Spleen (tissue), 11 donors: ENCODE results near the gene TMBIM4. TPM values are rescaled to one million over a fixed set of nuclear protein-coding genes. Genes with fewer than 3 reads are reported as not detected.

Experiments
- DNase-seq: peaks from one replicate; pipeline ENCODE4 v3.0.0-alpha.2; 2020
- H3K27ac ChIP-seq, 8 donors: fragments of 200-600 bp; sonication (generic) in 7 of 8; 1 replicate in 4 of 8; 2 replicates in 4 of 8; pipeline versions ENCODE4 v1.5.0 to v1.8.0; 2016 to 2021; ENCODE audit warnings: inconsistent platforms in 4 of 8, mild to moderate bottlenecking in 4 of 8, moderate library complexity in 1 of 8
- H3K27me3 ChIP-seq, 7 donors: fragments of 200-600 bp; sonication (generic) in 6 of 7; replicated peaks in 1 of 7; 1 replicate in 4 of 7; 2 replicates in 3 of 7; pipeline versions ENCODE4 v1.5.0 to v1.8.0; 2016 to 2021; ENCODE audit warnings: inconsistent platforms in 3 of 7, mild to moderate bottlenecking in 1 of 7
- H3K36me3 ChIP-seq, 6 donors: fragments of 200-600 bp; sonication (generic) in 5 of 6; 1 replicate in 4 of 6; 2 replicates in 2 of 6; pipeline versions ENCODE4 v1.5.0 to v1.8.0; 2016 to 2021; ENCODE audit warnings: inconsistent platforms in 2 of 6
- H3K4me1 ChIP-seq, 6 donors: fragments of 200-600 bp; sonication (generic) in 5 of 6; 1 replicate in 3 of 6; 2 replicates in 3 of 6; pipeline versions ENCODE4 v1.5.0 to v1.8.0; 2016 to 2021; ENCODE audit warnings: inconsistent platforms in 3 of 6
- H3K4me3 ChIP-seq, 8 donors: fragments of 200-600 bp; sonication (generic) in 7 of 8; 1 replicate in 4 of 8; 2 replicates in 4 of 8; pipeline versions ENCODE4 v1.5.0 to v1.8.0; 2016 to 2021; ENCODE audit warnings: inconsistent platforms in 4 of 8, mild to moderate bottlenecking in 4 of 8, moderate library complexity in 2 of 8
- H3K9me3 ChIP-seq, 8 donors: fragments of 200-600 bp; sonication (generic) in 7 of 8; 1 replicate in 4 of 8; 2 replicates in 4 of 8; pipeline versions ENCODE4 v1.5.0 to v1.8.0; 2016 to 2021; ENCODE audit warnings: inconsistent platforms in 4 of 8
- CTCF ChIP-seq, 11 experiments: fragments of 200-600 bp in 7 of 11; fragments of 450-650 bp in 4 of 11; sonication (generic) in 4 of 11; IDR thresholded peaks in 8 of 11; conservative IDR thresholded peaks in 3 of 11; 1 replicate in 7 of 11; 2 replicates in 4 of 11; pipeline versions ENCODE4 v1.4.0 to v1.8.0; 2016 to 2021; ENCODE audit warnings: antibody characterized with exemption in 11 of 11, inconsistent platforms in 4 of 11, mild to moderate bottlenecking in 1 of 11
- POLR2A ChIP-seq, 3 donors: fragments of 450-650 bp; IDR thresholded peaks; one replicate each; pipeline ENCODE4 v1.5.1; 2017; ENCODE audit warnings: antibody characterized with exemption in 3 of 3, mild to moderate bottlenecking in 1 of 3
- POLR2AphosphoS5 ChIP-seq, 3 donors: sonication (generic); formaldehyde crosslinking; IDR thresholded peaks; one replicate each; pipeline ENCODE4 v1.5.1; 2017; ENCODE audit warnings: antibody characterized with exemption in 3 of 3
- WGBS, 5 donors: extraction: QIAGEN DNeasy Blood & Tissue Kit in 3 of 5; methylation state at CpG; one replicate each; pipeline versions ENCODE4 v1.1.5 to v1.1.7; 2013 to 2018; 5-methylcytosine and 5-hydroxymethylcytosine counted together
- intact Hi-C: fragments of 100-400 bp; cut with DNase I; formaldehyde crosslinking; loops from one replicate; pipeline ENCODE4 v1.15.0; 2023; ENCODE audit warnings: low total_unique reads
- polyA plus RNA-seq, 3 donors: library from polyadenylated mRNA; stranded (reverse); fragments of 200-250 nt; gene quantifications; one replicate each; pipeline ENCODE4 v1.2.1, GENCODE V29; 2013
- total RNA-seq, 7 donors: library from RNA; depleted of rRNA in 3 of 7; stranded (reverse); fragments of >200 nt in 3 of 7; fragmentation: NEBNext Ultra II Directional in 4 of 7; extraction: Animal tissue kit (Norgen Biotek cat#: 25700) in 4 of 7; gene quantifications; one replicate each; pipeline versions ENCODE4 v1.1.0 to v1.2.1, GENCODE V29; 2016 to 2021
- donor health status: healthy with polysubstance abuse.
- donor health status: DM: no; HTN: no; CAD: no; lungs with moderate emphysema.
- donor health status: DM: no; HTN: no; CAD: no.
- donor health status: Bipolar disorder and iron deficiency.
- donor health status: healthy.
- donor health status: DM: no; HTN: no; CAD: no.
- donor health status: DM: yes; HTN: yes; CAD: no.

Gene TMBIM4
- total and polyA plus RNA-seq, 10 donors = 93.4 to 257 (median 132) TPM

- Histone ChIP-seq H3K36me3 (peaks cover 4 to 99% (median 52%) of the 10 kb centered on the region in 6 donors), H3K27ac (peak overlapping the region; percentile 44 to 85 (median 84)), H3K9me3 (peaks cover 3 to 26% (median 24%) of the 10 kb centered on the region in 8 donors), H3K27me3 (no peaks in the 10 kb centered on the region), H3K4me3 (peak overlapping the region in 1 of 8 donors; percentile 26), H3K4me1 (peaks cover 11 to 46% (median 24%) of the 10 kb centered on the region in 6 donors)
- peak; percentile 49 to 83 (median 66) for TF ChIP-seq CTCF (IDR thresholded peaks at IDR 0.05 in 8 of 11, conservative IDR thresholded peaks at IDR 0.05 in 3 of 11)
- peak in 1 of 3 donors; percentile 64 for TF ChIP-seq POLR2AphosphoS5 (IDR thresholded peaks at IDR 0.05)
- TF ChIP-seq POLR2A (IDR thresholded peaks at IDR 0.05) = no peak
- no peak for DNase-seq
- 24 to 36% (median 31%) methylated on average over 7 of the region's 7 CpGs for WGBS, 5 donors
- intact Hi-C loops = no loop called here
These were observed 24.7 kb downstream of the TMBIM4 start for GRCh38 chr12:66144791-66145754.

- 93 to 97% (median 96%) methylated on average over 1 of the region's 1 CpG for WGBS, 5 donors
These were observed 25.9 kb downstream of the TMBIM4 start for GRCh38 chr12:66143868-66144267.

GRCh38 chr12:66142826-66143225 is 27.0 kb downstream of the TMBIM4 start:
- no peak for DNase-seq
- TF ChIP-seq POLR2AphosphoS5 (IDR thresholded peaks at IDR 0.05) (no peak), CTCF (IDR thresholded peaks at IDR 0.05 in 8 of 11, conservative IDR thresholded peaks at IDR 0.05 in 3 of 11) (no peak), POLR2A (IDR thresholded peaks at IDR 0.05) (no peak)
- intact Hi-C loops = no loop called here
- Histone ChIP-seq H3K36me3 (peaks cover 6 to 100% (median 57%) of the 10 kb centered on the region in 6 donors), H3K9me3 (peaks cover 3 to 31% (median 26%) of the 10 kb centered on the region in 8 donors), H3K4me3 (no peak overlapping the region), H3K27me3 (no peaks in the 10 kb centered on the region), H3K4me1 (peaks cover 11 to 41% (median 24%) of the 10 kb centered on the region in 6 donors), H3K27ac (peak overlapping the region in 2 of 8 donors; percentile 85)

More at GRCh38 chr12:66143868-66144267, 25.9 kb downstream of the TMBIM4 start:
- intact Hi-C loops = no loop called here
- Histone ChIP-seq H3K27ac (peak overlapping the region in 7 of 8 donors; percentile 71 to 85 (median 84)), H3K27me3 (no peaks in the 10 kb centered on the region), H3K36me3 (peaks cover 4 to 100% (median 59%) of the 10 kb centered on the region in 6 donors), H3K4me3 (no peak overlapping the region), H3K9me3 (peaks cover 3 to 31% (median 26%) of the 10 kb centered on the region in 8 donors), H3K4me1 (peaks cover 11 to 41% (median 24%) of the 10 kb centered on the region in 6 donors)
- TF ChIP-seq CTCF (IDR thresholded peaks at IDR 0.05 in 8 of 11, conservative IDR thresholded peaks at IDR 0.05 in 3 of 11) (no peak), POLR2A (IDR thresholded peaks at IDR 0.05) (no peak), POLR2AphosphoS5 (IDR thresholded peaks at IDR 0.05) (no peak)
- no peak for DNase-seq

- DNase-seq = no peak
- Histone ChIP-seq H3K27me3 (no peaks in the 10 kb centered on the region), H3K4me3 (no peak overlapping the region), H3K27ac (no peak overlapping the region), H3K9me3 (peaks cover 3 to 31% (median 26%) of the 10 kb centered on the region in 8 donors), H3K36me3 (peaks cover 6 to 100% (median 66%) of the 10 kb centered on the region in 6 donors), H3K4me1 (peaks cover 11 to 29% (median 21%) of the 10 kb centered on the region in 6 donors)
- TF ChIP-seq POLR2A (IDR thresholded peaks at IDR 0.05) = no peak
- no peak for TF ChIP-seq POLR2AphosphoS5 (IDR thresholded peaks at IDR 0.05)
- no peak for TF ChIP-seq CTCF (IDR thresholded peaks at IDR 0.05 in 8 of 11, conservative IDR thresholded peaks at IDR 0.05 in 3 of 11)
- intact Hi-C loops = no loop called here
- WGBS, 5 donors = 97 to 100% (median 99%) methylated on average over 2 of the region's 2 CpGs
These were observed 28.5 kb downstream of the TMBIM4 start for GRCh38 chr12:66141299-66141698.
